ENCODE data around the gene SALL1.

Gene SALL1

GRCh38 chr16:51132490-51133115, 18.5 kb downstream of the SALL1 start:
- Mint-ChIP-seq H3K27me3 (ENCODE audit: low read depth) (peaks cover 87% of the 10 kb centered on the region), H3K4me1 (peaks cover 18% of the 10 kb centered on the region), H3K27ac (peak overlapping the region in 1 of 3 experiments; percentile 14), H3K36me3 (ENCODE audit: low read depth) (peaks cover 15% of the 10 kb centered on the region), H3K4me3 (no peak overlapping the region), H3K9me3 (no peaks in the 10 kb centered on the region)
- TF ChIP-seq CTCF (IDR thresholded peaks at IDR 0.05; ENCODE audit: unreplicated experiment in 3 of 3), result no peak

DNA sequence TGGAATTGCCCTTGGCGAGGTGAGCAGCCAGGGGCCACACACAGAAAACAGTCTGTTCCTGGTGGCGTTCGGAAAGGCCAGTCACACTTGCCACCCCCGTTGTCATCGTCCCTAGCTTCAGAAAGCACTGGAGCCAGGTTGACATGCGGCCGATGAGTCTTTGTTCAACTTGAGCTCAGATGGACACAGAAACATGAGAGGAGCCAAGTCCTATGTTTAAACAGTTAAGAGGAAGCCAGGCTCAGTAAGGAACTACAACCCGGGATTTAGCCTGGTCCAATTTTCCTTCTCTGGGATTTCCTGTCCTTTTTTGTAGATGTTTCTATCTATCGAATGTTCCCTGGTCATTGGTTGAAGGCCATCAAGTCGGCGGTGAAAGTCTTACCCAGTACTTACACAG, 19.5 kb downstream of the SALL1 start:
- H3K4me3 Mint-ChIP-seq, result no peak overlapping the region
- peaks cover 8% of the 10 kb centered on the region for H3K36me3 Mint-ChIP-seq (ENCODE audit: low read depth)
- H3K27ac Mint-ChIP-seq, result peak overlapping the region in 1 of 3 experiments; percentile 27
- H3K4me1 Mint-ChIP-seq, result peaks cover 22% of the 10 kb centered on the region
- peaks cover 87% of the 10 kb centered on the region for H3K27me3 Mint-ChIP-seq (ENCODE audit: low read depth)
- H3K9me3 Mint-ChIP-seq, result no peaks in the 10 kb centered on the region
- TF ChIP-seq CTCF (IDR thresholded peaks at IDR 0.05; ENCODE audit: unreplicated experiment in 3 of 3), result no peak

- H3K36me3 Mint-ChIP-seq (ENCODE audit: low read depth), result no peaks in the 10 kb centered on the region
- H3K27me3 Mint-ChIP-seq (ENCODE audit: low read depth), result peaks cover 82% of the 10 kb centered on the region
- peaks cover 15% of the 10 kb centered on the region for H3K4me1 Mint-ChIP-seq
- H3K4me3 Mint-ChIP-seq, result no peak overlapping the region
- H3K27ac Mint-ChIP-seq, result peak overlapping the region in 2 of 3 experiments; percentile 26 to 70
- H3K9me3 Mint-ChIP-seq, result no peaks in the 10 kb centered on the region
- no peak for TF ChIP-seq CTCF (IDR thresholded peaks at IDR 0.05; ENCODE audit: unreplicated experiment in 3 of 3)
Measured at GRCh38 chr16:51129105-51129504, 22.0 kb downstream of the SALL1 start.

GRCh38 chr16:51125992-51126391, 25.1 kb downstream of the SALL1 start:
- Mint-ChIP-seq H3K36me3 (ENCODE audit: low read depth) (no peaks in the 10 kb centered on the region), H3K27ac (peak overlapping the region in 1 of 3 experiments; percentile 23), H3K4me3 (no peak overlapping the region), H3K27me3 (ENCODE audit: low read depth) (peaks cover 75% of the 10 kb centered on the region), H3K4me1 (peaks cover 11% of the 10 kb centered on the region), H3K9me3 (no peaks in the 10 kb centered on the region)
- TF ChIP-seq CTCF (IDR thresholded peaks at IDR 0.05; ENCODE audit: unreplicated experiment in 3 of 3), result peak in 1 of 3 experiments; percentile 10

DNA sequence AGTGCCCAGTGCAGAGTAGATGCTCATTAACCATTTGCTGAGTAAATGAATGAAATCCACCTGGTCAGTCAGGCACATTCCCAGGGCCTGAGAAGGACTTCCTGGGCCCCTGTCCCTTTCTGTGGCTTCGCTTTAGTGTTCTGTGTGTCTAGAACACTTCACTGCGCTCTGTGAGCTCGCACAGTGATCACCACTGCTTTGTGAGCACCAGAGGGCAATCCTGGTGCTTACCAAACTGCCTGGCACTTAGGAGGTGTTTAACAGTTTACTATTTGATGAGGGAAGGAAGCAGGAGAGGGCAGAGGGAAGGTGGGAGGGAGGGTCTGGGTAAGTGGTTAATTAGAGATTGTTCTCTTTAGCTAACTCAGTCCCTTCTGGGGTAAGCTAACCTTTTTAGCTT, 26.2 kb downstream of the SALL1 start:
- H3K9me3 Mint-ChIP-seq, result no peaks in the 10 kb centered on the region

More for the DNA sequence above, 26.2 kb downstream of the SALL1 start:
- Mint-ChIP-seq H3K27ac (peak overlapping the region in 1 of 3 experiments; percentile 26), H3K4me1 (peaks cover 14% of the 10 kb centered on the region), H3K36me3 (ENCODE audit: low read depth) (no peaks in the 10 kb centered on the region), H3K4me3 (no peak overlapping the region), H3K27me3 (ENCODE audit: low read depth) (peaks cover 67% of the 10 kb centered on the region)
- TF ChIP-seq CTCF (IDR thresholded peaks at IDR 0.05; ENCODE audit: unreplicated experiment in 3 of 3), result no peak

Measured in nephron (organoid).